Measurements from ENCODE around the gene PTGIR.
"Not testable (repeated sequence)": the region's sequence is repeated elsewhere in the genome, so short reads cannot be mapped to it uniquely, and the experiment has no call there.

The PTGIR gene

GRCh38 chr19:46633130-46633529 is 8.2 kb upstream of the PTGIR start:
- ATAC-seq (replicated peaks; ENCODE audit: extremely low read depth, poor library complexity, severe bottlenecking) (no peak), DNase-seq (ENCODE audit: low spot score in 2 of 2) (no peak)
- peak overlapping the region; percentile 72 for H3K27ac Mint-ChIP-seq (ENCODE audit: low read depth)
- H3K4me3 Mint-ChIP-seq: peak overlapping the region; percentile 58
- peaks cover 24% of the 10 kb centered on the region for H3K27me3 Mint-ChIP-seq
- peaks cover 11% of the 10 kb centered on the region for H3K4me1 Mint-ChIP-seq
- H3K9me3 Mint-ChIP-seq: no peaks in the 10 kb centered on the region
- peaks cover 4% of the 10 kb centered on the region for H3K36me3 Mint-ChIP-seq (ENCODE audit: insufficient read depth)

- peaks cover 11% of the 10 kb centered on the region for H3K4me1 Mint-ChIP-seq
- DNase-seq (ENCODE audit: low spot score in 2 of 2): no peak
- no peak overlapping the region for H3K4me3 Mint-ChIP-seq
- peaks cover 24% of the 10 kb centered on the region for H3K27me3 Mint-ChIP-seq
- no peaks in the 10 kb centered on the region for H3K9me3 Mint-ChIP-seq
- H3K27ac Mint-ChIP-seq (ENCODE audit: low read depth): no peak overlapping the region
- no peak for ATAC-seq (replicated peaks; ENCODE audit: extremely low read depth, poor library complexity, severe bottlenecking)
- H3K36me3 Mint-ChIP-seq (ENCODE audit: insufficient read depth): peaks cover 6% of the 10 kb centered on the region
These were observed 6.6 kb upstream of the PTGIR start for GRCh38 chr19:46631481-46631880.

DNA sequence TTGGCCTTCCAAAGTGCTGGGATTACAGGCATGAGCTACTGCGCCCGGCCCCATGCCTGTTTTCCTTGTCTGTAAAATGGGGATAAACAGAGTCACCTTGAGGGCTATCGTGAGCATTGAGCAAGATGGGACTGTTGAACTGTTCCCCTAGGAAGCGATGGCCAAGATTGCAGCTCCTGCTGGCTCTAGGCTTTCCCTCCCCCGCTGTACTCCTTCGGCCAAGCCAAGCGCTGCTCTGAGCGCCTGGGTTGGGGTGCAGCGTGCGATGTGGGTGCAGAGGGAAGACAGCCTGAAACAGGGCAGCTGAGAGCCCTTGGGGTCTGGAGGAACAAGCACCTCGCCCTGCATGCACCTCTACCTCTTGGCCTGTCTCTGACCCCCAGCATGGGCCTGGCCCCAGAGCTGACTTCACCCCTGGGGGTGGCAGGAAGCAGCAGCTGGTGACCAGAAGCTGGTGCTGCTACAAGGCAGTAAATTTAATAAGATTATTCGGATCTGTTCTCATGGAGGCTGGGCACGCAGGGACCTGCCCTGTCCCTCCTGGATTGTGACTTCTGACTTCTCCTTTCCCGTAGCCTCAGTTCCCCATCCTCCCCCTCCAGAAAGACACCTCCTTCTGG is 5.8 kb upstream of the PTGIR start:
- peaks cover 4% of the 10 kb centered on the region for H3K36me3 Mint-ChIP-seq (ENCODE audit: insufficient read depth)
- ATAC-seq (replicated peaks; ENCODE audit: extremely low read depth, poor library complexity, severe bottlenecking) (no peak), DNase-seq (ENCODE audit: low spot score in 2 of 2) (no peak)
- peaks cover 24% of the 10 kb centered on the region for H3K27me3 Mint-ChIP-seq
- H3K9me3 Mint-ChIP-seq: no peaks in the 10 kb centered on the region
- no peak overlapping the region for H3K4me3 Mint-ChIP-seq
- peaks cover 11% of the 10 kb centered on the region for H3K4me1 Mint-ChIP-seq
- no peak overlapping the region for H3K27ac Mint-ChIP-seq (ENCODE audit: low read depth)

- H3K27me3 Mint-ChIP-seq: peaks cover 34% of the 10 kb centered on the region
- no peaks in the 10 kb centered on the region for H3K9me3 Mint-ChIP-seq
- ATAC-seq (replicated peaks; ENCODE audit: extremely low read depth, poor library complexity, severe bottlenecking) (no peak), DNase-seq (ENCODE audit: low spot score in 2 of 2) (no peak)
- peaks cover 3% of the 10 kb centered on the region for H3K36me3 Mint-ChIP-seq (ENCODE audit: insufficient read depth)
- peaks cover 11% of the 10 kb centered on the region for H3K4me1 Mint-ChIP-seq
- H3K27ac Mint-ChIP-seq (ENCODE audit: low read depth): no peak overlapping the region
- H3K4me3 Mint-ChIP-seq: no peak overlapping the region
These were observed 4.7 kb upstream of the PTGIR start for GRCh38 chr19:46629546-46630025.

DNA sequence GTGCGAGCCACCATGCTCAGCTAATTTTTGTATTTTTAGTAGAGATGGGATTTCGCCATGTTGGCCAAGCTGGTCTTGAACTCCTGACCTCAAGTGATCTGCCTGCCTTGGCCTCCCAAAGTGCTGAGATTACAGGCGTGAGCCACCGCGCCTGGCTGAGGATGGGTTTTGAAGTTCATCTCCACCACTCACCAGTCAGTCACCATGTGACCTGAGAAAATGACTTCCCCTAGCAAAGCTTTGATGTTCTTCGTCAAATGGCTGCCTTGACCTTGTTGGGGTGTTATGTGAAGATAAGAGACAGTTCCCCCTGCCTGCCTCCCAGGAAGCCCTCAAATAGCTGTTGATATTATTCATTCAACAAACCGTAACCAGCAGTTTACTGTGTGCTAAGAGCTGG is 4.1 kb upstream of the PTGIR start:
- H3K27ac Mint-ChIP-seq (ENCODE audit: low read depth); H3K36me3 Mint-ChIP-seq (ENCODE audit: insufficient read depth); ATAC-seq (replicated peaks; ENCODE audit: extremely low read depth, poor library complexity, severe bottlenecking); H3K9me3 Mint-ChIP-seq; H3K4me3 Mint-ChIP-seq; DNase-seq (ENCODE audit: low spot score in 2 of 2): not testable (repeated sequence)
- H3K4me1 Mint-ChIP-seq: peaks cover 11% of the 10 kb centered on the region
- H3K27me3 Mint-ChIP-seq: peaks cover 38% of the 10 kb centered on the region

DNA sequence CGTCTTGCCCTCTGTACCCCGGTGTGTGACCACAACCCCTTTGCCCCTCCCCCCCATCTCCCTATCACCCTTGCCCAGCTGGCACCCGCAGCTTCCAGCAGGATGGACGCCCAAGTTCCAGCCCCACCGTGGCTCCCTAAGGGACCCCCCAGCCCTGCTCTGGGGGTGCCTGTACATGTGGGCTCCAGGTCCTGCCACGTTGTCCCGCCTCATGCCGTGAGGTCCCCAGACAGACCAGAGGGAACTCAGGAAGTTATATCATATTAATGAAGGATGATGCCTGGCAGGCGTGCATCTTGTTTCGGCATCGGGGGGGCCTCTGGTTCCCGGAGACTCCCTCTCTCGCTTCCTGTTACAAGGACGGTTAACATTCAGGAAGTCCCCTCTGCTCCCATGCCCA is 1.6 kb upstream of the PTGIR start:
- H3K4me1 Mint-ChIP-seq: no peaks in the 10 kb centered on the region
- ATAC-seq (replicated peaks; ENCODE audit: extremely low read depth, poor library complexity, severe bottlenecking): no peak

GRCh38 chr19:46625731-46626130 is 842 bp upstream of the PTGIR start:
- H3K27ac Mint-ChIP-seq (ENCODE audit: low read depth): no peak overlapping the region
- H3K36me3 Mint-ChIP-seq (ENCODE audit: insufficient read depth): peaks cover 3% of the 10 kb centered on the region
- H3K9me3 Mint-ChIP-seq: no peaks in the 10 kb centered on the region
- H3K4me1 Mint-ChIP-seq: no peaks in the 10 kb centered on the region
- H3K4me3 Mint-ChIP-seq: no peak overlapping the region
- H3K27me3 Mint-ChIP-seq: peaks cover 39% of the 10 kb centered on the region
- DNase-seq (ENCODE audit: low spot score in 2 of 2): no peak
- ATAC-seq (replicated peaks; ENCODE audit: extremely low read depth, poor library complexity, severe bottlenecking): no peak

More for the DNA sequence above, 1.6 kb upstream of the PTGIR start:
- Mint-ChIP-seq H3K9me3 (no peaks in the 10 kb centered on the region), H3K27ac (ENCODE audit: low read depth) (no peak overlapping the region), H3K4me3 (no peak overlapping the region), H3K27me3 (peaks cover 41% of the 10 kb centered on the region), H3K36me3 (ENCODE audit: insufficient read depth) (peaks cover 3% of the 10 kb centered on the region)
- no peak for DNase-seq (ENCODE audit: low spot score in 2 of 2)

DNA sequence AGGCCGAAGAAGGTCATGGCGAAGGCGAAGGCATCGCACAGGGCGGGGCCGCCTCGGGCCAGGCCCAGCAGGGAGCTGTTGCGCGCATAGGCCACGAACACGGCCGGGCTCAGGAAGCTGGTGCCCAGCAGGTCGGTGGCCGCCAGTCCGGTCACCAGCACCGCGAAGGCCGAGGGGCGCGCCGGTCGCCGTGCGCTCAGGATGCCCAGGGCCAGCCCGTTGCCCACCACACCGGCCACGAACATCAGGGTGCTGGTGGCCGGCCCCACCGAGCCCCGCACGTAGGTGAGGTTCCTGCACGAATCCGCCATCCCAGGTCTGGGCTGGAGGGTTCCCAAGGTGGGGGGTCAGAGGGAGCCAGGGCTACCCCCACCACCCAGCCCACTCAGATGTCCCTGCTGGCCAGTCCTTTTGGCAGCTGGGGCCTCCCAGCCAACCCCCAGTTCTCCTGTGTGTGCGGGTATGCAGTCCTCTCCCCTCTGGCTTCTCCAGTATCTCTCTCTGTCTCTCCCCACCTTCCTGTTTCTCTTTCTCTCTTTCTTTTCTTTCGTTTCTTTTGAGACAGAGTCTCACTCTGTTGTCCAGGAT is 880 bp downstream of the PTGIR start:
- H3K4me3 Mint-ChIP-seq: no peak overlapping the region
- peaks cover 5% of the 10 kb centered on the region for H3K36me3 Mint-ChIP-seq (ENCODE audit: insufficient read depth)
- no peaks in the 10 kb centered on the region for H3K9me3 Mint-ChIP-seq
- H3K27me3 Mint-ChIP-seq: peaks cover 29% of the 10 kb centered on the region
- no peak overlapping the region for H3K27ac Mint-ChIP-seq (ENCODE audit: low read depth)
- H3K4me1 Mint-ChIP-seq: no peaks in the 10 kb centered on the region
- no peak for DNase-seq (ENCODE audit: low spot score in 2 of 2)
- ATAC-seq (replicated peaks; ENCODE audit: extremely low read depth, poor library complexity, severe bottlenecking): no peak

DNA sequence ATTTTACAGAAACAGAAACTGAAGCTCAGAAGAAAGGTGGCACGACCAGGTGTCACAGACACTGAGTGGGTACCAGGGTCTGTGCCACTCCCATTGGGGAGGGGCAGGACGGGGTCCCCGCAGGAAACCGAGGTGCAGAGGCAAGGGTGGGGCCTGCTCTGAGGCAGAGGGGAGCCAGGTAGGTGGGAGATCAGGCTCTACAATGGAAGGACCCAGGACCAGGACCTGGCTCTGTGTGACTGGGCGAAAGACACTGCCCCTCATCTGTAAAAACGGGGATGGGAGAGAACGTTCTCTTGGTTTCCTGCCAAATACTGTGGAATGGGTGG is 2.8 kb downstream of the PTGIR start:
- peaks cover 30% of the 10 kb centered on the region for H3K27me3 Mint-ChIP-seq
- DNase-seq (ENCODE audit: low spot score in 2 of 2) (no peak), ATAC-seq (replicated peaks; ENCODE audit: extremely low read depth, poor library complexity, severe bottlenecking) (no peak)
- no peaks in the 10 kb centered on the region for H3K9me3 Mint-ChIP-seq
- peak overlapping the region; percentile 13 for H3K27ac Mint-ChIP-seq (ENCODE audit: low read depth)
- H3K4me1 Mint-ChIP-seq: no peaks in the 10 kb centered on the region
- peaks cover 3% of the 10 kb centered on the region for H3K36me3 Mint-ChIP-seq (ENCODE audit: insufficient read depth)
- H3K4me3 Mint-ChIP-seq: no peak overlapping the region

DNA sequence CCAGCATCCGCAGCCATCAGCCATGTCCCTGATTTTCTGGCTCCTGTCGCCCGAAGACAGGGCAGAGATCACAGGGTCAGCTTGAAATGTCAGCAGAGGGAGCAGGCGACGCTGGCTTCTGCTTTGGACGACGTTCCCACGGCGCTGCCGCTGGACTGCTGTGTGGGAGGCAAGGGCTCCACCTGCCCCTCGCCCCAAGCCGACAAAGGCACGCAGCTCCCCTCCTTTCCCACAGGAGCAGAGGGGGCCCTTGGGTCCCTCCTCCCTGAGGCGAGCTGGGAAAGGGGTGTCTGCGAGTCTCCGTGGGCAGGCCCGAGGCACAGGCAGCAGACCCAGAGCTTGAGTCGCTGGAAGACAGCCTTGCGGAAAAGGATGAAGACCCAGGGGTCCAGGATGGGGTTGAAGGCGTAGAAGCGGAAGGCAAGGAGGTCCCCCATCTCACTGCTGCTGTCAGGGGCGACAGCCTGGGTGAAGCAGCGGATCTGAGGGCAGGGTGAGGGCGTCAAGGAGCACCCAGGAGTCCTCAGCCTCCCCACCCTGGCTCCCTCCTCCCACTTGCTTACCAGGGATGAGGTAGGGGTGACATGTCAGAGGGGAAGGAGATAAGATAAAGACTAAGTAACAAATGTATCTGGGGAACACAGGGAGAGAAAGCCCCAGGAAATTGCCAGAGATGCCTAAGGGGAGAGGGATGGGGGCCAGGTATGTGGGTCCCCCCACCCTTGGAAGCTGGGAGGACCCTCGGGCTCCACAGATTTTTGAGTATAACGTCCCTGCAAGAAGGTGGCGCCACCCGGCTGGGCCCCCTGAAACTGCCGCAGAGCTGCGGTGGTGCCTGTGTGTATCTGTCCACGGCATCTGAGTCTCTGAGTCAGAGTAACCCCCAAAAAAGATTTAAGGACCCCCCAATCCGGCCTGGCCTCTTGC is 3.4 kb downstream of the PTGIR start:
- peaks cover 5% of the 10 kb centered on the region for H3K36me3 Mint-ChIP-seq (ENCODE audit: insufficient read depth)
- peak overlapping the region; percentile 13 for H3K27ac Mint-ChIP-seq (ENCODE audit: low read depth)
- DNase-seq (ENCODE audit: low spot score in 2 of 2) (no peak), ATAC-seq (replicated peaks; ENCODE audit: extremely low read depth, poor library complexity, severe bottlenecking) (no peak)
- no peak overlapping the region for H3K4me3 Mint-ChIP-seq
- H3K9me3 Mint-ChIP-seq: no peaks in the 10 kb centered on the region
- peaks cover 6% of the 10 kb centered on the region for H3K4me1 Mint-ChIP-seq
- H3K27me3 Mint-ChIP-seq: peaks cover 37% of the 10 kb centered on the region

DNA sequence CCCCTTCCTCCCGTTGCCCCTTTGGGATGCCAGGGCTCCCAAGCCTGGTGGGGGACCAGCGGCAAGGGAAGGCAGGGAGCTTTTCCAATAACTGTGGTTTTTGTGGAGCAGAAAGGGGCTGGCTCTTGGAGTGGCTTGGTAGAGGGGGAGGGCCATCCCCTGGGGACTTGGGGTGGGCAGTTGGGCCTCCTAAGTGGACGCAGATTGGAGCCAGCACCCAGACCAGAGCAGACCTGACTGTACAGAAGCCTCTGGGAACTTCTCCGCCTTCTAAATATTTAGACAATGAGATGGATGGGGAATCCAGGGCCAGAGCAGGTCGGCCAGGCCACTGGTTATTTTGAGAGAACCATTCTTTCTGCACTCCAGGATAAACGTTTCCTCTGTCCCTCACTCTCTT is 4.2 kb downstream of the PTGIR start:
- no peak overlapping the region for H3K4me3 Mint-ChIP-seq

GRCh38 chr19:46620267-46620666 is 4.6 kb downstream of the PTGIR start:
- no peak overlapping the region for H3K27ac Mint-ChIP-seq (ENCODE audit: low read depth)
- H3K36me3 Mint-ChIP-seq (ENCODE audit: insufficient read depth): peaks cover 5% of the 10 kb centered on the region
- no peak overlapping the region for H3K4me3 Mint-ChIP-seq
- no peaks in the 10 kb centered on the region for H3K9me3 Mint-ChIP-seq
- no peak for DNase-seq (ENCODE audit: low spot score in 2 of 2)
- no peak for ATAC-seq (replicated peaks; ENCODE audit: extremely low read depth, poor library complexity, severe bottlenecking)
- peaks cover 6% of the 10 kb centered on the region for H3K4me1 Mint-ChIP-seq
- H3K27me3 Mint-ChIP-seq: peaks cover 35% of the 10 kb centered on the region

More for the DNA sequence above, 4.2 kb downstream of the PTGIR start:
- H3K4me1 Mint-ChIP-seq: peaks cover 6% of the 10 kb centered on the region
- H3K9me3 Mint-ChIP-seq: no peaks in the 10 kb centered on the region
- ATAC-seq (replicated peaks; ENCODE audit: extremely low read depth, poor library complexity, severe bottlenecking) (no peak), DNase-seq (ENCODE audit: low spot score in 2 of 2) (no peak)
- peaks cover 39% of the 10 kb centered on the region for H3K27me3 Mint-ChIP-seq
- H3K36me3 Mint-ChIP-seq (ENCODE audit: insufficient read depth): peaks cover 5% of the 10 kb centered on the region
- H3K27ac Mint-ChIP-seq (ENCODE audit: low read depth): no peak overlapping the region

All from central memory CD8-positive, alpha-beta T cell (primary cell).